Hematopoietic multipotent progenitor cell treated with erythropoietin and hydrocortisone succinate and interleukin-3 and kit ligand, for 4 days (in vitro differentiated cells): ENCODE results near the gene ST6GAL1.
"Not testable (repeated sequence)": the region's sequence is repeated elsewhere in the genome, so short reads cannot be mapped to it uniquely, and the experiment has no call there.

Experiments used
- DNase-seq: peaks from one replicate; pipeline ENCODE4 v3.0.0-alpha.2; 2015

The ST6GAL1 gene

GRCh38 chr3:186998937-186999368 is 68.6 kb downstream of the ST6GAL1 start:
- no peak for DNase-seq

GRCh38 chr3:187000711-187001151 is 70.4 kb downstream of the ST6GAL1 start:
- no peak for DNase-seq

GRCh38 chr3:187002915-187003314 is 72.6 kb downstream of the ST6GAL1 start:
- no peak for DNase-seq

- DNase-seq = peak; percentile 82
Observed at GRCh38 chr3:187005827-187006481, 75.6 kb downstream of the ST6GAL1 start.

GRCh38 chr3:187006864-187007630 is 76.7 kb downstream of the ST6GAL1 start:
- no peak for DNase-seq

GRCh38 chr3:187010382-187010781 is 80.1 kb downstream of the ST6GAL1 start:
- DNase-seq = not testable (repeated sequence)

- no peak for DNase-seq
Observed at GRCh38 chr3:187011915-187012314, 81.6 kb downstream of the ST6GAL1 start.

- no peak for DNase-seq
Observed at GRCh38 chr3:187012609-187013051, 82.3 kb downstream of the ST6GAL1 start.

GRCh38 chr3:187013159-187013716 is 82.9 kb downstream of the ST6GAL1 start:
- DNase-seq = no peak

- no peak for DNase-seq
Observed at GRCh38 chr3:187014417-187014864, 84.1 kb downstream of the ST6GAL1 start.

- DNase-seq = no peak
Observed at GRCh38 chr3:187015903-187016638, 85.7 kb downstream of the ST6GAL1 start.

GRCh38 chr3:187016639-187017345 is 86.5 kb downstream of the ST6GAL1 start:
- DNase-seq = no peak

GRCh38 chr3:187017511-187018230 is 87.3 kb downstream of the ST6GAL1 start:
- DNase-seq = no peak

GRCh38 chr3:187019542-187020072 is 89.3 kb downstream of the ST6GAL1 start:
- peak; percentile 51 for DNase-seq

- no peak for DNase-seq
Observed at GRCh38 chr3:187020376-187020775, 90.0 kb downstream of the ST6GAL1 start.

- DNase-seq = no peak
Observed at GRCh38 chr3:187021748-187022402, 91.5 kb downstream of the ST6GAL1 start.

GRCh38 chr3:187022403-187023029 is 92.2 kb downstream of the ST6GAL1 start:
- peak; percentile 97 for DNase-seq

GRCh38 chr3:187023340-187023739 is 93.0 kb downstream of the ST6GAL1 start:
- DNase-seq = not testable (repeated sequence)

- DNase-seq = no peak
Observed at GRCh38 chr3:187024536-187025226, 94.4 kb downstream of the ST6GAL1 start.

- DNase-seq = peak; percentile 71
Observed at GRCh38 chr3:187025254-187025655, 94.9 kb downstream of the ST6GAL1 start.
